Fibroblast of pulmonary artery (primary cell): ENCODE data around the gene ARHGEF39.

Experiments used
- DNase-seq: peaks from one replicate; pipeline ENCODE4 v3.0.0-alpha.2; 2010; ENCODE audit warnings: low read depth
- H3K4me3 ChIP-seq: replicated peaks from 2 replicates; pipeline ENCODE4 v1.5.1; 2011; ENCODE audit warnings: low read depth, mild to moderate bottlenecking, control low read depth, low read length, moderate library complexity
- CTCF ChIP-seq: IDR thresholded peaks from 2 replicates; pipeline ENCODE4 v1.5.1; 2011; ENCODE audit warnings: mild to moderate bottlenecking, control low read depth, low read length, inconsistent platforms; ENCODE audit errors: missing control alignments

Gene ARHGEF39

GRCh38 chr9:35691757-35692301, 26.8 kb upstream of the ARHGEF39 start:
- no peak for DNase-seq
- H3K4me3 ChIP-seq = no peak overlapping the region
- TF ChIP-seq CTCF = no peak

- peak overlapping the region; percentile 87 for H3K4me3 ChIP-seq
- no peak for TF ChIP-seq CTCF
- no peak for DNase-seq
These were observed 26.3 kb upstream of the ARHGEF39 start for GRCh38 chr9:35691334-35691650.

GRCh38 chr9:35690614-35691333, 25.8 kb upstream of the ARHGEF39 start:
- H3K4me3 ChIP-seq = peak overlapping the region; percentile 87
- no peak for TF ChIP-seq CTCF
- peak; percentile 81 for DNase-seq

GRCh38 chr9:35690294-35690613, 25.3 kb upstream of the ARHGEF39 start:
- DNase-seq = no peak
- no peak for TF ChIP-seq CTCF
- H3K4me3 ChIP-seq = peak overlapping the region; percentile 87

GRCh38 chr9:35689542-35690293, 24.7 kb upstream of the ARHGEF39 start, which contains the start of gene TPM2:
Gene TPM2, minus strand, starts transcription at chr9:35689925. Its CDS starts 108 bp downstream, at chr9:35689817.
- H3K4me3 ChIP-seq = peak within 1 kb of the TSS; percentile 87
- DNase-seq = peak; percentile 88
- TF ChIP-seq CTCF = no peak

- no peak for TF ChIP-seq CTCF
- H3K4me3 ChIP-seq = peak overlapping the region; percentile 87
- peak; percentile 76 for DNase-seq
These were observed 23.9 kb upstream of the ARHGEF39 start for GRCh38 chr9:35688558-35689541.
